ENCODE data around the gene STK10. TPM values are rescaled to one million over a fixed set of nuclear protein-coding genes. Genes with fewer than 3 reads are reported as not detected.
A peak's percentile ranks its signal among the peaks of the same experiment; 100 is the strongest.

Gene STK10
- total and polyA plus RNA-seq, 4 donors: 2.8 to 21.7 (median 7.7) TPM

GRCh38 chr5:172177176-172177575 lies 10.8 kb downstream of the STK10 start:
- Histone ChIP-seq H3K4me1 (ENCODE audit: control insufficient read depth in 4 of 4, insufficient read depth in 4 of 4, low read length in 3 of 4) (peaks cover 0 to 10% (median 3%) of the 10 kb centered on the region in 4 donors), H3K9ac (ENCODE audit: low read depth in 1 of 2, low read length in 2 of 2) (no peak overlapping the region), H3K9me3 (ENCODE audit: control insufficient read depth in 4 of 4, low read length in 3 of 4) (no peaks in the 10 kb centered on the region), H3K4me3 (ENCODE audit: low read depth in 1 of 3, low read length in 3 of 3) (no peak overlapping the region), H3K36me3 (ENCODE audit: control insufficient read depth in 4 of 4, insufficient read depth in 3 of 4, low read depth in 1 of 4, low read length in 3 of 4) (no peaks in the 10 kb centered on the region), H3K27ac (ENCODE audit: low read depth in 1 of 2, low read length in 2 of 2) (no peak overlapping the region), H3K27me3 (ENCODE audit: control insufficient read depth in 4 of 4, insufficient read depth in 4 of 4, low read length in 3 of 4) (no peaks in the 10 kb centered on the region)
- TF ChIP-seq RAD21 (IDR thresholded peaks at IDR 0.05) (no peak), FOXA2 (IDR thresholded peaks at IDR 0.05) (no peak)
- 85% methylated on average over 7 of the region's 7 CpGs for WGBS
- DNase-seq (ENCODE audit: low spot score): no peak

GRCh38 chr5:172175263-172175719 lies 12.7 kb downstream of the STK10 start:
- DNase-seq (ENCODE audit: low spot score): peak; percentile 77
- no peak for TF ChIP-seq TAF1 (conservative IDR thresholded peaks at IDR 0.05)
- TF ChIP-seq GABPA (IDR thresholded peaks at IDR 0.05 in 1 of 2, conservative IDR thresholded peaks at IDR 0.05 in 1 of 2): peak in 1 of 2 donors; percentile 20

GRCh38 chr5:172173564-172174153 lies 14.4 kb downstream of the STK10 start:
- no peak overlapping the region for H3K4me3 ChIP-seq (ENCODE audit: low read depth in 1 of 3, low read length in 3 of 3)
- no peaks in the 10 kb centered on the region for H3K27me3 ChIP-seq (ENCODE audit: control insufficient read depth in 4 of 4, insufficient read depth in 4 of 4, low read length in 3 of 4)
- H3K4me1 ChIP-seq (ENCODE audit: control insufficient read depth in 4 of 4, insufficient read depth in 4 of 4, low read length in 3 of 4): peaks cover 0 to 5% (median 2%) of the 10 kb centered on the region in 4 donors
- no peaks in the 10 kb centered on the region for H3K36me3 ChIP-seq (ENCODE audit: control insufficient read depth in 4 of 4, insufficient read depth in 3 of 4, low read depth in 1 of 4, low read length in 3 of 4)
- no peak overlapping the region for H3K9ac ChIP-seq (ENCODE audit: low read depth in 1 of 2, low read length in 2 of 2)
- no peaks in the 10 kb centered on the region for H3K9me3 ChIP-seq (ENCODE audit: control insufficient read depth in 4 of 4, low read length in 3 of 4)
- 82% methylated on average over 12 of the region's 12 CpGs for WGBS
- no peak for DNase-seq (ENCODE audit: low spot score)
- no peak for TF ChIP-seq MAX (IDR thresholded peaks at IDR 0.05)
- TF ChIP-seq RAD21 (IDR thresholded peaks at IDR 0.05): no peak
- TF ChIP-seq TAF1 (conservative IDR thresholded peaks at IDR 0.05): no peak
- H3K27ac ChIP-seq (ENCODE audit: low read depth in 1 of 2, low read length in 2 of 2): no peak overlapping the region

More at GRCh38 chr5:172175263-172175719, 12.7 kb downstream of the STK10 start:
- 67% methylated on average over 7 of the region's 7 CpGs for WGBS
- Histone ChIP-seq H3K27me3 (ENCODE audit: control insufficient read depth in 4 of 4, insufficient read depth in 4 of 4, low read length in 3 of 4) (no peaks in the 10 kb centered on the region), H3K9me3 (ENCODE audit: control insufficient read depth in 4 of 4, low read length in 3 of 4) (no peaks in the 10 kb centered on the region), H3K4me3 (ENCODE audit: low read depth in 1 of 3, low read length in 3 of 3) (no peak overlapping the region), H3K4me1 (ENCODE audit: control insufficient read depth in 4 of 4, insufficient read depth in 4 of 4, low read length in 3 of 4) (peaks cover 0 to 10% (median 3%) of the 10 kb centered on the region in 4 donors), H3K36me3 (ENCODE audit: control insufficient read depth in 4 of 4, insufficient read depth in 3 of 4, low read depth in 1 of 4, low read length in 3 of 4) (no peaks in the 10 kb centered on the region), H3K27ac (ENCODE audit: low read depth in 1 of 2, low read length in 2 of 2) (peak overlapping the region in 1 of 2 donors; percentile 67), H3K9ac (ENCODE audit: low read depth in 1 of 2, low read length in 2 of 2) (no peak overlapping the region)

- Histone ChIP-seq H3K27me3 (ENCODE audit: control insufficient read depth in 4 of 4, insufficient read depth in 4 of 4, low read length in 3 of 4) (no peaks in the 10 kb centered on the region), H3K36me3 (ENCODE audit: control insufficient read depth in 4 of 4, insufficient read depth in 3 of 4, low read depth in 1 of 4, low read length in 3 of 4) (no peaks in the 10 kb centered on the region), H3K9ac (ENCODE audit: low read depth in 1 of 2, low read length in 2 of 2) (no peak overlapping the region), H3K4me3 (ENCODE audit: low read depth in 1 of 3, low read length in 3 of 3) (no peak overlapping the region), H3K4me1 (ENCODE audit: control insufficient read depth in 4 of 4, insufficient read depth in 4 of 4, low read length in 3 of 4) (peaks cover 0 to 5% (median 2%) of the 10 kb centered on the region in 4 donors), H3K9me3 (ENCODE audit: control insufficient read depth in 4 of 4, low read length in 3 of 4) (no peaks in the 10 kb centered on the region), H3K27ac (ENCODE audit: low read depth in 1 of 2, low read length in 2 of 2) (no peak overlapping the region)
- WGBS: 76% methylated on average over 12 of the region's 12 CpGs
- no peak for DNase-seq (ENCODE audit: low spot score)
- TF ChIP-seq TAF1 (conservative IDR thresholded peaks at IDR 0.05) (no peak), HNF4G (IDR thresholded peaks at IDR 0.05) (no peak), FOXA2 (IDR thresholded peaks at IDR 0.05) (no peak), GABPA (IDR thresholded peaks at IDR 0.05 in 1 of 2, conservative IDR thresholded peaks at IDR 0.05 in 1 of 2) (no peak), RXRA (IDR thresholded peaks at IDR 0.05) (no peak), JUND (IDR thresholded peaks at IDR 0.05) (no peak), ZBTB33 (IDR thresholded peaks at IDR 0.05) (no peak), HNF4A (conservative IDR thresholded peaks at IDR 0.05) (no peak), FOXA1 (IDR thresholded peaks at IDR 0.05) (no peak), NR2F2 (IDR thresholded peaks at IDR 0.05) (no peak), EGR1 (IDR thresholded peaks at IDR 0.05; ENCODE audit: low read depth in 2 of 2) (no peak), CTCF (IDR thresholded peaks at IDR 0.05; ENCODE audit: low read depth, low read length, missing input control) (no peak)
Observed at GRCh38 chr5:172172912-172173563, 15.0 kb downstream of the STK10 start.
